ENCODE results near the gene IFI35. TPM values are rescaled to one million over a fixed set of nuclear protein-coding genes. Genes with fewer than 3 reads are reported as not detected.

Gene IFI35
- total and polyA plus RNA-seq, 2 of the 8 experiments (the other 6 are each of a cell fraction or from before 2014, with no cell fraction given) = 2.5 to 4.7 TPM

GRCh38 chr17:43014020-43014648 lies 7.5 kb downstream of the IFI35 start (continued):
- TF ChIP-seq HDAC2 (IDR thresholded peaks at IDR 0.05; ENCODE audit: borderline replicate concordance in 1 of 2, low read depth in 2 of 2, low read length in 2 of 2) (no peak), POU5F1 (IDR thresholded peaks at IDR 0.05; ENCODE audit: low read depth, low read length) (no peak), POLR2AphosphoS5 (IDR thresholded peaks at IDR 0.05; ENCODE audit: low read depth, low read length) (no peak), KDM5A (IDR thresholded peaks at IDR 0.05; ENCODE audit: low read length) (no peak), NRF1 (IDR thresholded peaks at IDR 0.05; ENCODE audit: low read depth, low read length) (no peak), TEAD4 (IDR thresholded peaks at IDR 0.05; ENCODE audit: low read depth, low read length) (no peak), CBX8 (IDR thresholded peaks at IDR 0.05; ENCODE audit: borderline replicate concordance, low read depth, low read length) (no peak), USF2 (IDR thresholded peaks at IDR 0.05; ENCODE audit: low read length) (no peak), SAP30 (IDR thresholded peaks at IDR 0.05; ENCODE audit: insufficient read depth, insufficient replicate concordance, low read length) (no peak)

Measured in H1 (cell line).